ENCODE measurements around the gene RIN3. TPM values are rescaled to one million over a fixed set of nuclear protein-coding genes. Genes with fewer than 3 reads are reported as not detected.

The RIN3 gene, protein sequence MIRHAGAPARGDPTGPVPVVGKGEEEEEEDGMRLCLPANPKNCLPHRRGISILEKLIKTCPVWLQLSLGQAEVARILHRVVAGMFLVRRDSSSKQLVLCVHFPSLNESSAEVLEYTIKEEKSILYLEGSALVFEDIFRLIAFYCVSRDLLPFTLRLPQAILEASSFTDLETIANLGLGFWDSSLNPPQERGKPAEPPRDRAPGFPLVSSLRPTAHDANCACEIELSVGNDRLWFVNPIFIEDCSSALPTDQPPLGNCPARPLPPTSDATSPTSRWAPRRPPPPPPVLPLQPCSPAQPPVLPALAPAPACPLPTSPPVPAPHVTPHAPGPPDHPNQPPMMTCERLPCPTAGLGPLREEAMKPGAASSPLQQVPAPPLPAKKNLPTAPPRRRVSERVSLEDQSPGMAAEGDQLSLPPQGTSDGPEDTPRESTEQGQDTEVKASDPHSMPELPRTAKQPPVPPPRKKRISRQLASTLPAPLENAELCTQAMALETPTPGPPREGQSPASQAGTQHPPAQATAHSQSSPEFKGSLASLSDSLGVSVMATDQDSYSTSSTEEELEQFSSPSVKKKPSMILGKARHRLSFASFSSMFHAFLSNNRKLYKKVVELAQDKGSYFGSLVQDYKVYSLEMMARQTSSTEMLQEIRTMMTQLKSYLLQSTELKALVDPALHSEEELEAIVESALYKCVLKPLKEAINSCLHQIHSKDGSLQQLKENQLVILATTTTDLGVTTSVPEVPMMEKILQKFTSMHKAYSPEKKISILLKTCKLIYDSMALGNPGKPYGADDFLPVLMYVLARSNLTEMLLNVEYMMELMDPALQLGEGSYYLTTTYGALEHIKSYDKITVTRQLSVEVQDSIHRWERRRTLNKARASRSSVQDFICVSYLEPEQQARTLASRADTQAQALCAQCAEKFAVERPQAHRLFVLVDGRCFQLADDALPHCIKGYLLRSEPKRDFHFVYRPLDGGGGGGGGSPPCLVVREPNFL
- polyA plus RNA-seq (ENCODE audit: insufficient read depth in 1 of 5, insufficient read length in 5 of 5, low replicate concordance in 1 of 5): 10 to 100 TPM; 11.3 to 20.8 (median 15.8) TPM
- long read RNA-seq, donor 1, full-length matches to known transcripts: 1 of 1 reads
- long read RNA-seq, donor 1, partial matches to known transcripts: 0 of 1 reads
- long read RNA-seq, donor 1, other reads (novel, unspliced or antisense): 0 of 1 reads
- long read RNA-seq, donor 2, partial matches to known transcripts: 0 of 3 reads
- long read RNA-seq, donor 2, other reads (novel, unspliced or antisense): 0 of 3 reads
- long read RNA-seq, donor 3: 0 reads
- long read RNA-seq, donor 4, partial matches to known transcripts: 5 of 8 reads
- long read RNA-seq, donor 4, other reads (novel, unspliced or antisense): 0 of 8 reads
- long read RNA-seq, donor 5: 0 reads
- long read RNA-seq, donor 6, transcript RIN3-201 (10 exons, 3,859 nt): major isoform, 5 of 11 reads
- long read RNA-seq, donor 6, partial matches to known transcripts: 5 of 11 reads
- long read RNA-seq, donor 6, other reads (novel, unspliced or antisense): 0 of 11 reads
- long read RNA-seq, donor 7, partial matches to known transcripts: 7 of 8 reads
- long read RNA-seq, donor 7, other reads (novel, unspliced or antisense): 0 of 8 reads
- long read RNA-seq, donor 8: 0 reads

DNA sequence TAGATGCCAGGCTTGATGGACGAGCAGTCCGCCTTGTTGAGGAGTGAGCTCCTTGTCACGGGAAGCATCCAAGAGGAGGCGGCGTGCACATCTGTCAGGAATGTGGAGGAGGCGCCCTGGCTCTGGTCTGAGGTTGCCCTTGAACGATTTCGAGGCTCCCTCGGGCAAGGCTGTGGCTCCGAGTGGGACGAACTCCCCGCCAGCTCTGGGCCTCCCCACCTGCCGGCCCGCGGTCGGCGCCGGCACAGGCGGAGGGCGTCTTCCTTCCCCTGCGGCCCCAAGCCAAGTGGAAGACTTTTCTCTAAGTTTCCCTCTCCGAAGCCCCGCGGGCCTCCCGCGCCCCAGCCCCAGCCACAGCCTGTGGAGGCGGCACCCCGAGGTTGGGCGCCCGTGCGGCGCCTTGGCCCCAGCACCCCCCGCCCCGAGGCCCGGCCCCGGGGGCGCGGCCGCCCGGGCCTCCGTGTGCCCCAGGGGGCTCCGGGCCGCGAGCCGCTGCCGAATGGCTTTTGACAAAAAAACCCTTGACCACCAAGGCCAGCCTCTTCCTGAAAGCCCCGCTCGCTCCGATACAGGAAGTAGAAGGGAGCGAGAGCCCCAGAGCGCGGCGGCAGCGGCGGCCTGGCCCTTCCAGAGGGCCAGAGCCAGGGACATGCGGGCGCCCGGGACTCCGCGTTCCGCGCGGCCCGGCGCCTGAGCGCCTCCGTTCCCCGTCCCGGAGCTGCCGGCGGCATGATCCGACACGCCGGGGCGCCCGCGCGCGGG lies at the start of gene RIN3:
RIN3 (plus strand) TSS at position 578 of the 762 bp plus-strand sequence; CDS start at position 730, 152 bp downstream.
- peak; percentile 53 for DNase-seq

DNA sequence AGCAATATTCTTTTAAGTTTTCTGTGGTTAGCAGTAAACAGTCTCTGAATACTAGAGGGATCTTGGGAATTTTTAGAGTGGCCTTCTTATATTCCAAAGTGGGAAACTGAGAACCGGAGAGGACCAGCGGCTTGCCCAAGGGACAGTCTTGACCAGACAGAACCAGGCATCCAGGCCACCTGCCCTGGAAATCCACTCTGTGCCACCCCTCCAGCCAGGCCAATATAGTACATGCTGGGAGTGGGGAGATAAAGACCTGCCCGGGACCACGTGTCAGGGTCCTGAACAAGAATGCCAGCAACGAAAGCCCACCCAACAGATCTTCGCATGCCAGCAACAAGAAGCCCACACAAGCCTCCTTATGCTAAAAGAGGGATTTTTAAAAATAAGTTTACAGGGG lies 49.4 kb upstream of the RIN3 start:
- no peak for DNase-seq

DNA sequence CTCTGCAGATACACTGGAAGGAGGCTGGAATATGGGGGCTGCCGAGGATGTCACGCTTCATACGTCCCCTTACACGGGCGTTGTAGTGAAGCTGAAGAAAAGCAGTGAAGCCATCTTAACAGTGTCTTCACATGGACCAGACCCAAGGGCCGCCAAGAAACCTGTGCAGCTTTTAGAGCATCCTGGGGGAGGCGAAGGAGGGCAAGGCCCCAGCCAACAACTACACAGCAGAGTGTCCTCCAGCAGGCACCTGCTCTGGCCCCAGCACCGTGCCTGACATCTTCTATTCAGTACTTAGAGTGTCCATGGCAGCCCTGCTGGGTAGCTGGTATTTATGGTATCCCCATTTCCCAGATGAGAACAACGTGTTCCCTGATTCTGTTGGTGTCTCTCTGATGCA lies 48.9 kb upstream of the RIN3 start:
- no peak for DNase-seq

DNA sequence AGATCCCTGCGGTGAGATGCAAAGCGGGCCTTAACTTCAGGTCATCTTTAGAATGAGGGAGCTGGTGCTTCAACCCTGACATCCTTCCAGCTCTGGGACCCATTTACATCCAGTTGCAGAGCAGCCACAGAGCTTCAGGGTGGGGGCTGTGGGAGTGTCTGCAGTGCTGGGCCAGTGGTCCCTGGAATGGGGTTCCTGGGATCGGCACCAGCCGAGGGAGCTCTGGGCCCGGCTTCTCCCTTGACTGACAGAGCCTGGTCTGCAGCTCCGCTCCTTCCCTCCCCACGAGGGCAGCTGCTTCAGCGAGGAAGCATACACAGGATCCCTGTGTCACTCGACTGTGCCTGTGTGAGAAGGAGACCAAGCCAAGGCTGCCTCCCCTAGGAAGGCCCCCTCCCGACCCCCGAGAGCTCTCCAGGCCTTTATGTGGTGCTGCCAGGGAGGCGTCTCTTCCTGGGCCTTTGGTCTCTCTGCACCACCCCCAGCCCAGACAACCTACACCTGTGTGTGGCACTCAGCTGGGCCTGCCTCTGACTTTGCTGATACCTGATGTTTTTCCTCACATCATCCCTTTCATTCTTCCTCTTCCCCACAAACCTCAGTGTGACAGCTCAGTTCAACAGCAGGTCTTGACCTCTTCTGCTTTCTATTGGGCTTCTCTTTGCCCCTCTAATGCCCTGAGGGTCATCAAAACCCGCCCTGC lies 48.1 kb upstream of the RIN3 start:
- DNase-seq: no peak

DNA sequence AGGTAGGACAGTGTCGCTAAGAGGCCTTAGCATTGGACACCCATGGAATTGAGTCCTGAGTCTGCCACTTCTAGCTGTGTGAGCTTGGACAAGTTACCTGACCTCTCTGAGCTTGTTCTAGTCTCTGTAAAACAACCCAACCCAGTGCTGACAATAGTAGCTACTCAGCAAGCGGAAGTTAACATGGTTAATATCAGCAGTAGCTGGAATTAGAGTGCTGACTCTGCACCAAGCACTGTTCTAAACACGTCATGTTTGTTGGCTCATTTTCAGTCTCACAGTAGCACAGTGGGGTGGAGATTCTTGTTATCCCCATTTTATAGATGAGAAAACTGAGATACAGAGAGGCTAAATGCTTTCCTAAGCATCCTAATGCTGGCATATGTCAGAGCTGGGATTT lies 47.5 kb upstream of the RIN3 start:
- DNase-seq: no peak

DNA sequence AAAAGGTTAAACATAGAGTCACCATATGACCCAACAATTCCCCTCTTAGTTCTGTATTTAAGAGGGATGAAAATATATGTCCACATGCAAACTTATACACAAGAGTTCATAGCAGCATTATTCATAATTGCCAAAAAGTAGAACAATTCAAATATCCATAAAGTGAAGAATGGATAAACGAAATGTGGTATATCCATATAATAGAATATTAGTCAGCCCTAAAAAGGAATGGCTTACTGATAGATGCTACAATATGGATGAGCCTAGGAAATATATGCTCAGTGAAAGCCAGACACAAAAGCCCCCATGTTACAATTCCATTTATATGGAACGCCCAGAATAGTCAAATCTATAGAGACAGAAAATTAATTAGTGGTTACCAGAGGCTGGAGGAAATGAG lies 44.1 kb upstream of the RIN3 start:
- no peak for DNase-seq

DNA sequence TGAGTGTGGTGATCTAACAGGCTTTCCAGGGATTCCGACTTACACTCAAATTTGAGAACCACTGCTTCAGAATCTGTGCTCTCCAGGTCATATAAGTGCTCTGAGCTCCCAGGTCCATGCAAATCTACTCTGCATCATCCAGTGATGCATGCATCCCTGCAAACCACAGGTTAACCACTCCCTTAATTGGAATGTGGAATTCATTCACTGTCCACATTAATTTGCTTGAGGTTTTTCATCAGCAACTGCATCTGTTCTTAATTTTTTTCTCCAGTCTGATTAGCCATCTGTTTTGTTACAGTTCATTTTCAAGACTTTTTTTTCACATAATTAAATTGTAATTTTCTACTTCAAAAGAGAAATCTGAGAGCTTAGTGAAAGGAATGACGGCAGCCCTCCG lies 43.4 kb upstream of the RIN3 start:
- no peak for DNase-seq

DNA sequence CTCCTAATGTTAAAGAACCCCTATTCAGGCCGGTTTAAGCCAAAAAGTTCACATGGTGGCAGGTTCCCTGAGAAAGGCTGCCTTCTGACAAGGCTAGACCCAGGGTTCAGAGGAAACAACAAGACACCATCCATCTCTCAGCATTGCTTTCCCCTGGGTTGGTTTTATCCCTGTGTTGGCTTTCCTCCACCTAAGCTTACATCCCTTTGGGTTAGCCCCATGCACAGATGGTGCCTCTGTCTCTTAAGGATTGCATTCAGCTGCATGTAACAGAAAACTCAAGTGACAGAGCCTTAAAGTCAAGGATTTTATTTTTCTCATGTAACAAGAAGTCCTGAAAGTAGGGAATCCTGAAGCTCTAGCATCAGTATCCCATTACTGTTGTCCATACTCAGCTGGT lies 42.8 kb upstream of the RIN3 start:
- DNase-seq: no peak

DNA sequence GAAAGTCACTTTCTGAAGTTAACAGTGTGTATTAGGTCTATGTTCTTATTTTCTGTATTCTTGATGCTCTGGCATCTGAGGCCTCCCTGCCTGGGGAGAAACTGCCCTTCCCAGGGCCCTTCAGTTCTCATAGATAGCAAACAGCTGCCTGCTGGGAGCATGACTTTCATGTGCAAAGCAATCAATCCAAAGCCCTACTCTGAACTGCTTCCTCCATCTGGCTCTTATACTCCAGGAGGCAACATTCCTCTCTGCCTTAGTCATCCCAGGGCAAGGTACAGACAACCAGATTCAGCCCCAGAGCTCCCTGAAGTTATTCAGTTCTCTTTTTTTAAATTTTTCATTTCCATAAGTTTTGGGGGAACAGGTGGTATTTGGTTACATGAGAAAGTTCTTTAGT lies 41.7 kb upstream of the RIN3 start:
- DNase-seq: no peak

DNA sequence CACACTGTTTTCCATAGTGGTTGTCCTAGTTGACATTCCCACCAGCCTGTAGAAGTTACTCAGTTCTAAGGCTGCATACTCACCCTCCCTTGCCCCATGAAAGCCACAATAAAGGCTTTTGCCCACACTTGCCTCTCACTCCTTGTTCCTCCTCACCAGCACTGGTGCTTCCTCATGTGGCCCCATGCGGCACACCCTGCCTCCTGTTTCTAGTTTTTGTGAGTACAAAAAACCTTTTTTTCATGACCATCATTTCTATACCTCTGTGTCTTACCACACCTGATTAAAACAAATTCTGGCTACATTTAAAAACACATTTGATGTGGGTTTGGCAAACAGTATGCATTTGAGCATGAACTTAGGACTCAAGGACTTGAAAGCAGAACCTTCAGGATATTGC lies 40.7 kb upstream of the RIN3 start:
- no peak for DNase-seq

DNA sequence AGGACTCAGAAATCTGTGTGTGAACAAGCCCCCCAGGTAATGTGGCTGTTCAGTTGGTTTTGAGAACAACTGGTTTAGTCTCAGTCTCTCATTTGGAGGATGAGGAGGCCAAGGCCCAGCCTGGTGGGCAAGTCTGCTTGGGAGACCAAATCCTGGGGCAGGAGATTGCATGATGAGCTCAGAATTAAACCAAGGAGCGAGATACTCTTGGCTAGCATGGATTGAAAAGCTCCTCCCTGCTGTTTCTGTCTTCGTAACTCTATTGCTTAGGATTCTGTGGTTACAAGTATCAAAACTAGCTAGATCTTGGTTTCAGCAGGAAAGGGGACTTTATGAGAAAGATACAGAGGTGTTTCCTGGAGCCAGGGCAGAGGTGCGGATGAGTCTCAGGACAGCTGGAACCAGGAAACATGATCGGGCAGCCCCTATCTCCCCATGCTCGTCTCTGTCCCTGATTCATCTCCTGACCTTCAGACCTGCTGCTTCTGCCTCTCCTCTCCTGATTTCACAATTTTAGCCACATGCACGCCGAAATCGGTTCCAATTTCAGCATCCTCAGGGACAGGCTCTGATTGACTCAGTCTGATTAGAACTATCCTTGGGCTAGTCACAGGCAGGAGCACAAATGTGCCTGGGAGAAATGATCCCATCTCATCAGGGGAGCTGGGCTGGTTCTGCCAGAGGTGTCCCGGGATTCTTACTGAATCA lies 40.2 kb upstream of the RIN3 start:
- no peak for DNase-seq

DNA sequence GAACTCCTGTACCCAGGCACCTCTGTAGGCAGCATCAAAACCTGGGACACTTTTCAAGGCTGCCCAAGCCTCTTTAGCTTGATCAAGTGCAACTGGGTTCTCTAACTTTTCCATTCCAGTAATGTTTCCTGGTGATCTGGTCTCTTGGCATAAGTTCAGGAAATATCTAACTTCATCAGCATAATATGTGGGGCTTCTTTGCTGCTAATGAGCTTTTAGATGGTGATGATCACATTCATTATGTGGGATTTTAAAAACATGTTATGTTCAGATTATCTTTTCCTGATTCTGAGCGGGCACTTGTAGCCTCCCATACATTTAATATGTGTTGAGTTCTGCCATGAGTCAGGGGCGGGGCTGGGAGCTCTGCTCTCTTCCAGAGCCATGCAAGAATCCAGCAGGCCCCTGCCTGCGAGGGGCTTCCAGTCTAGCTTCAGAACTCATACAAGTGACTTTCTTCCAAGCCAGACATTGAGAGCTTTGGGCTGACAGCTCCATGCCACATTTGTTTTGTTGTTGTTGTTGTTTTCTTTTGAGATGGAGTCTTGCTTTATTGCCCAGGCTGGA lies 39.5 kb upstream of the RIN3 start:
- DNase-seq: no peak

DNA sequence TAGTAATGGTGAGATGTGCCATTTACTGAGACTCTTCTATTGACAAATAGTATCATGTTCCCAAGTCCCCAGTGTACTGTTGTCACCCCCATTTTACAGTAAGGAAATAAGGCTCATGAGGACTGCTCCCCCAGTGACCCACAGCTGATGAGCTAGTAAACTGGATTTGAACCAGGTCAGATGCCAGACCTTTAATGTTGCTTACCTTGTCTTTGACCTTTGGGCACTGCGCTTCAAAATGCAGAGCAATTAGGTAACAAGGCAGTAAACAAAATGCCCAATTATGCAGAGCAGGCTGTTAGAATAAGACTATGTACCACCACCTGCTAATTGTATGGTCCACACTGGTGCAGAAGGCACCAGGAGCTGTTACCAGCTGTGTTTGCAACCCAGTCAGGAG lies 38.5 kb upstream of the RIN3 start:
- DNase-seq: no peak

DNA sequence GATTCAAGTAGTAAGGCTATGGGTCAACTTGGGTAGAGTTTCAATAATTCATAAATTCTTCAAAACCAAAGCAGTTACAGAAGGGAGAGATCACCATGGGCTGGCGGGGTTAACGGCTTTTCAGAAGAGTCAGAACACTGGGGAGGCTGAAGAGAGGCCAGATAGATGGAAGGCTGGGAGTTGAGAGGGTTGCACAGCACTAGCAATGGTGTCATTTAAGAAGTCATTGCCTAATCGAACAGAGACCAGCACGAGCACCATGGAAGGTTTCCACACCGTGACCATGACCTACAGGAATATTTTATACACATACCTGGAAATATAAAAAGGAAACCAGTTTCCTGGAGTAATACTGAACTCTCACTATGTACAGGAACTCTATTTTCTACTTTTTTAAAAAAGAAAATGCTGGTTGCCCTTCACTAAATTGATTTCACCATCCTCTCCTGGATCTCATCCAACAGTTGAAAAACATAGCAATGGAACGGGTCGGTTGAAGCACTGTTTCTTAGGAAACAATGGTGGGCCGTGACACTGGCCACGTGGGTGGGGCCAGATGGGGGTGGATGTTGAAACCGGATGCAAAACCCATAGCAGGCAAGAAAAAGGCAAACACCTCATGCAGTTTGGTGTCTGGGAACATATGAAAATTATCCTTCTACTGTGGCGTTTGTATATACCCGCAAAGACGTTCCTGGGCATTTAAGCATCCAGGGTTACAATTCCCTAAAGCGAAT lies 38.0 kb upstream of the RIN3 start:
- peak; percentile 33 to 48 for DNase-seq

DNA sequence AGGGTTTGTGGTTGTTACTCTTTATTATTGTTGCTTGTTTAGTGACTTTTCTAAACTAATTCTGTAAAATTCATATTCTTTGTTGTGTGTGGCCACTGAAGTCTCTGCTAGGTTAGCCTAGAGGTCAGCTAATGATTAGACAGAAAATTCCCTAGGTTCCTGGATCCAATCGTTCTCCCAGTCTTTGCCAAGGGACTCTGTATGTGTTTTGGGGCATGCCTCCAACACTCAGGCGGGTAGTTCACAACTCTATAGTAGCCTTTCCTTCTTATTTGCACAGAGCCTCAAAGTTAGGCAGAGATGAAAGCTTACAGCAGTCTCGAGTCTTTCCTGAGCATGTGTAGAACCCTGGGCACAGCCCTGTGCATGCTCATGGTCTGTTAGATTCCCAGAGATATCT lies 32.7 kb upstream of the RIN3 start:
- no peak for DNase-seq

DNA sequence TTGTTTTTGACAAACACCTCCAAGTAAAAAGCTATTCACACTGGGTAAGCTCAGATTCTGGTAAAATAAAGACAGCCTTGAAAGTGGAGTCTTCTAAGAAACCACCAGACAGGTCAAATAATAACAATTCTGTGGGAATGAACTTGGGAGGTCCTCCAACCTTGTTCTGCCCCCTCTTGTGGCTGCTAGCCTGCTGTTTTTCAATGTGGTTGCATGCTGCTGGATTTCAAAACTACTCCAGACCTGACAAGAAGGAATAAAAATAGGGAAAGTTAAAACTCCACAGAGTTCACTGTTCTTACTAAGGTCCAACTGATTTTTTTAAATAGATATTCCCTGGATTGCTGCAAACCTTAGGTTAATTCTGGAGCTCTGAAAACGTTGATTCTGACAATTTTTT lies 32.2 kb upstream of the RIN3 start:
- DNase-seq: no peak

DNA sequence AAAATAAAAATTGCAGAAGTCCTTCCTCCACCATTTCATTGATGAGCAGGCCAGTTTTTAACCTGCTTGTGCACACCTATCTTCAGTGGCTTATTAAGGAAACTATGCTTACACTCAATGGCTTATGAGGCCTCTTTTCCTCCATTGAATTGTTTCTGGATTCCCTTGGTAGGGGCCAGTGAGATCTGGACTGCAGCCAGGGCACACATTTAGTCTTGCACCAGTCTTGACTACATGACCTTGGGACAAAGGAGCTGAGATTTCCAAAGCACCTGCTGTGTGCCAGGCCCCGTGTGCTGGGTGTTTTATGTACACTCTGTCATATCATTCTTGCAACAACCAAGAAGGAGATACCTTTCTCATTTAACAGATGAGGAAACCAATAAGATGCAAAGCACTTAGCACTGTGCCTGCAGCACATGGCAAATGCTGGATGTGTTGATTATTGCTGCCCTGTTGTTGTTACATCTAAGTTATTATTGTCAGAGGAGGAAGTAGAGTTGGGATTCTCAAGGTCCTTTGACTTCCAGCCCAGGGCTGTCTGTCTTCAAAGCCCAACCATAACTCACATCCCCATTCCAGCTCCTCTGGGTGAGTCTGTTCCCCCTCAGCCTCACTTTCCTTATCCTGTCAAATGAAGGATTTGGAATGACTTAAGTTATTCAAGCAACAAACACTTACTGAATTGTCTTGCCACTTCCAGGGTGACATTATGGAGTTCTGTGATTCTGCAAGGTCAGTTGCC lies 31.6 kb upstream of the RIN3 start:
- DNase-seq: no peak
